Amniotic epithelial cell (primary cell): Measurements from ENCODE around the gene ZNF143.

Source experiments
- DNase-seq: peaks from one replicate; pipeline ENCODE4 v3.0.0-alpha.2; 2010; ENCODE audit warnings: low read depth

Gene ZNF143

GRCh38 chr11:9575260-9576240, 114.7 kb downstream of the ZNF143 start:
- peak; percentile 89 for DNase-seq

- DNase-seq, result peak; percentile 58
Observed at GRCh38 chr11:9576701-9577381, 116.0 kb downstream of the ZNF143 start.

- DNase-seq, result peak; percentile 85
Observed at GRCh38 chr11:9577556-9577955, 116.7 kb downstream of the ZNF143 start.
